B cell (primary cell): ENCODE measurements around the gene MYCBP. TPM values are rescaled to one million over a fixed set of nuclear protein-coding genes. Genes with fewer than 3 reads are reported as not detected.

Experiments used
- ATAC-seq: fragments of 200-7000 bp; cut with Tn5 transposase; one replicate; pipeline ENCODE4 v1.10.0; 2021; ENCODE audit warnings: low read depth, mild to moderate bottlenecking, moderate number of reproducible peaks, moderate library complexity
- CTCF ChIA-PET: fragments of 350-600 bp; sonication (Branson Sonifier 250); formaldehyde crosslinking; loops from one replicate; lab custom pipeline; 2021; ENCODE audit warnings: antibody characterized with exemption, inconsistent platforms; lab: Charles Lee
- POLR2A ChIA-PET: fragments of 350-600 bp; sonication (Branson Sonifier 250); formaldehyde crosslinking; loops from one replicate; lab custom pipeline; 2021; ENCODE audit warnings: antibody characterized with exemption; lab: Charles Lee
- DNase-seq: peaks from one replicate; pipeline ENCODE4 v3.0.0; 2013
- H2AFZ ChIP-seq: 2 replicates; pipeline ENCODE4 v1.6.1; 2012; ENCODE audit warnings: mild to moderate bottlenecking, low read depth, low read length; ENCODE audit not compliant: insufficient read depth, poor library complexity, severe bottlenecking
- H3K27ac ChIP-seq, 2 donors: 1 replicate in 1 of 2; 2 replicates in 1 of 2; pipeline ENCODE4 v1.5.1; 2012 to 2013; ENCODE audit warnings: low read length in 2 of 2, mild to moderate bottlenecking in 2 of 2, moderate library complexity in 1 of 2
- H3K27me3 ChIP-seq, 4 experiments: fragments of 200-600 bp in 1 of 4; sonication (generic) in 1 of 4; replicated peaks in 1 of 4; 1 replicate in 2 of 4; 2 replicates in 2 of 4; pipeline versions ENCODE4 v1.6.1 to v1.7.0; 2013 to 2016; ENCODE audit warnings: low read length in 3 of 4, mild to moderate bottlenecking in 2 of 4, mixed read lengths in 1 of 4, moderate library complexity in 1 of 4; ENCODE audit not compliant: insufficient read depth in 4 of 4, control insufficient read depth in 3 of 4; ENCODE audit errors: control extremely low read depth in 1 of 4
- H3K36me3 ChIP-seq, 2 experiments: replicated peaks in 1 of 2; 1 replicate in 1 of 2; 2 replicates in 1 of 2; pipeline versions ENCODE4 v1.6.1 to v1.7.1; 2013; ENCODE audit warnings: low read length in 1 of 2; ENCODE audit not compliant: insufficient read depth in 2 of 2, control insufficient read depth in 1 of 2; ENCODE audit errors: control extremely low read depth in 1 of 2, extremely low read depth in 1 of 2
- H3K4me1 ChIP-seq, 2 donors: fragments of 200-600 bp in 1 of 2; sonication (generic) in 1 of 2; 1 replicate in 1 of 2; 2 replicates in 1 of 2; pipeline versions ENCODE4 v1.5.1 to v1.6.1; 2013 to 2017; ENCODE audit warnings: low read length in 2 of 2; ENCODE audit not compliant: control insufficient read depth in 2 of 2, insufficient read depth in 2 of 2
- H3K4me2 ChIP-seq: replicated peaks from 2 replicates; pipeline ENCODE3; 2012; ENCODE audit warnings: mild to moderate bottlenecking, low read depth, low read length; ENCODE audit not compliant: poor library complexity, severe bottlenecking
- H3K4me3 ChIP-seq, 5 experiments: fragments of 200-600 bp in 1 of 5; sonication (generic) in 1 of 5; 1 replicate in 3 of 5; 2 replicates in 2 of 5; pipeline versions ENCODE4 v1.5.1 to v1.7.0; 2011 to 2016; ENCODE audit warnings: low read length in 4 of 5, mild to moderate bottlenecking in 4 of 5, low read depth in 2 of 5, control low read depth in 1 of 5, moderate library complexity in 1 of 5; ENCODE audit not compliant: insufficient read depth in 1 of 5; ENCODE audit errors: control extremely low read depth in 1 of 5, extremely low read depth in 1 of 5
- H3K79me2 ChIP-seq: fragments of 200-600 bp; sonication (generic); one replicate; pipeline ENCODE4 v1.6.0; 2016; ENCODE audit warnings: low read length; ENCODE audit not compliant: control insufficient read depth, insufficient read depth
- H3K9ac ChIP-seq: fragments of 200-600 bp; sonication (generic); 2 replicates; pipeline ENCODE4 v1.6.1; 2017; ENCODE audit warnings: mild to moderate bottlenecking, low read length, moderate library complexity
- H3K9me3 ChIP-seq, 3 donors: one replicate each; pipeline versions ENCODE4 v1.6.1 to v1.7.1; 2013; ENCODE audit warnings: low read length in 2 of 3; ENCODE audit not compliant: control insufficient read depth in 2 of 3, insufficient read depth in 1 of 3; ENCODE audit errors: control extremely low read depth in 1 of 3
- H4K20me1 ChIP-seq: 2 replicates; pipeline ENCODE4 v1.6.0; 2012; ENCODE audit warnings: mild to moderate bottlenecking, low read length; ENCODE audit not compliant: insufficient read depth, control insufficient read depth, poor library complexity, severe bottlenecking
- H3K27ac Mint-ChIP-seq: one replicate; pipeline ENCODE4 v1.8.0; 2021; ENCODE audit warnings: mixed read lengths
- H3K27me3 Mint-ChIP-seq: one replicate; pipeline ENCODE4 v1.8.0; 2021; ENCODE audit warnings: mixed read lengths
- H3K4me1 Mint-ChIP-seq: one replicate; pipeline ENCODE4 v1.8.0; 2021; ENCODE audit warnings: mixed read lengths
- H3K4me3 Mint-ChIP-seq: one replicate; pipeline ENCODE4 v1.8.0; 2021; ENCODE audit warnings: mixed read lengths
- H3K9me3 Mint-ChIP-seq: one replicate; pipeline ENCODE4 v1.8.0; 2022; ENCODE audit warnings: mixed read lengths; ENCODE audit not compliant: insufficient read depth
- EZH2 ChIP-seq: IDR thresholded peaks from 2 replicates; pipeline ENCODE4 v1.6.1; 2012; ENCODE audit warnings: borderline replicate concordance, low read depth, mild to moderate bottlenecking, moderate library complexity, low read length; ENCODE audit not compliant: insufficient read depth, poor library complexity, severe bottlenecking
- WGBS: methylation state at CpG from one replicate; pipeline ENCODE4 v1.1.5; 2013; ENCODE audit warnings: missing lambda C conversion rate; ENCODE audit not compliant: insufficient coverage; 5-methylcytosine and 5-hydroxymethylcytosine counted together
- intact Hi-C: fragments of 100-400 bp; cut with micrococcal nuclease; formaldehyde crosslinking; loops from one replicate; pipeline ENCODE4 v1.10.0; 2022
- polyA plus RNA-seq: library from polyadenylated mRNA; depleted of rRNA; stranded (reverse); fragments of >200 nt; gene quantifications from 2 replicates; pipeline ENCODE4 v1.2.3, GENCODE V29; 2012
- total RNA-seq, 2 donors: library from RNA; stranded (reverse); fragments of 120-200 nt in 1 of 2; gene quantifications; 1 replicate in 1 of 2; 2 replicates in 1 of 2; pipeline versions ENCODE4 v1.2.3 to v1.2.4, GENCODE V29; 2013 to 2022
- TF ChIP-seq, protein P1 (sequence below): fragments of 200-600 bp; IDR thresholded peaks from one replicate; pipeline ENCODE4 v1.8.0; 2022; ENCODE audit warnings: antibody characterized with exemption, mild to moderate bottlenecking

MYCBP gene
- total and polyA plus RNA-seq, 2 donors (not counting 1 experiment from before 2014, with no cell fraction given), result 3.1 to 7.8 TPM

DNA sequence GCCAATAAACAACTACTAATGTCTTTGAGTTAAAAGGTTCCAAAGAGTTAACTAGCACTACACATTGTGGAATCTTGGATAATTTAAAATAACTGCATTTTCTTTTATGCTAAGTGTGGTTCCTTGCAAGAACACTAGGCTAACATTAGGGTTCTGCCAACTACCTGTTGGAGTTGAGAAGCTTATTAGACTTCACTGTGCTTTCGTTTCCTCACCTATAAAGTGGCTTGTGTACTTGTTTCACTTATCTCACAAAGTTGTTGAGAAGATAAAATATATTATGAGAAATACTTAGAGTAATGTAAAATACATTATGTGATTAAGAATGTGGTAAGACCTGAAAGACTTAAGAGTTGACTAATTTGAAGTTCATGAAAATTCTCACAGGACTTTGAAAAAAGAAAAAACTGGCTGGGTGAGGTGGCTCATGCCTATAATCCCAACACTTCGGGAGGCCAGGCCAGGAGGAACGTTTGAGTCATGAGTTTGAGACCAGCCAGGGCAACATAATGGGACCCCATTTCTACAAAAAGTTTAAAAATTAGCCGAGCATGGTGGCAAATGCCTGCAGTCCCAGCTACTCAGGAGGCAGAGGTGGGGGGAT is 7.9 kb downstream of the MYCBP start:
- Histone ChIP-seq H3K79me2 (peaks cover 55% of the 10 kb centered on the region), H3K27ac (no peak overlapping the region), H2AFZ (no peak overlapping the region), H3K9me3 (no peaks in the 10 kb centered on the region), H3K36me3 (peaks cover 3 to 12% of the 10 kb centered on the region in 2 experiments), H3K4me2 (no peak overlapping the region), H3K4me1 (peaks cover 12 to 14% of the 10 kb centered on the region in 2 donors), H3K27me3 (no peaks in the 10 kb centered on the region), H4K20me1 (peaks cover 9% of the 10 kb centered on the region), H3K9ac (no peak overlapping the region), H3K4me3 (no peak overlapping the region)
- CTCF ChIA-PET, result no interaction called here
- ATAC-seq (no peak), DNase-seq (no peak)
- Mint-ChIP-seq H3K9me3 (no peaks in the 10 kb centered on the region), H3K4me3 (no peak overlapping the region), H3K27ac (no peak overlapping the region), H3K27me3 (no peaks in the 10 kb centered on the region), H3K4me1 (peaks cover 32% of the 10 kb centered on the region)
- WGBS, result 93% methylated on average over 3 of the region's 4 CpGs
- POLR2A ChIA-PET, result no interaction called here
- intact Hi-C loops, result no loop called here
- TF ChIP-seq, protein P1, sequence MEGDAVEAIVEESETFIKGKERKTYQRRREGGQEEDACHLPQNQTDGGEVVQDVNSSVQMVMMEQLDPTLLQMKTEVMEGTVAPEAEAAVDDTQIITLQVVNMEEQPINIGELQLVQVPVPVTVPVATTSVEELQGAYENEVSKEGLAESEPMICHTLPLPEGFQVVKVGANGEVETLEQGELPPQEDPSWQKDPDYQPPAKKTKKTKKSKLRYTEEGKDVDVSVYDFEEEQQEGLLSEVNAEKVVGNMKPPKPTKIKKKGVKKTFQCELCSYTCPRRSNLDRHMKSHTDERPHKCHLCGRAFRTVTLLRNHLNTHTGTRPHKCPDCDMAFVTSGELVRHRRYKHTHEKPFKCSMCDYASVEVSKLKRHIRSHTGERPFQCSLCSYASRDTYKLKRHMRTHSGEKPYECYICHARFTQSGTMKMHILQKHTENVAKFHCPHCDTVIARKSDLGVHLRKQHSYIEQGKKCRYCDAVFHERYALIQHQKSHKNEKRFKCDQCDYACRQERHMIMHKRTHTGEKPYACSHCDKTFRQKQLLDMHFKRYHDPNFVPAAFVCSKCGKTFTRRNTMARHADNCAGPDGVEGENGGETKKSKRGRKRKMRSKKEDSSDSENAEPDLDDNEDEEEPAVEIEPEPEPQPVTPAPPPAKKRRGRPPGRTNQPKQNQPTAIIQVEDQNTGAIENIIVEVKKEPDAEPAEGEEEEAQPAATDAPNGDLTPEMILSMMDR, result no peak
- no peak for TF ChIP-seq EZH2

- peaks cover 56% of the 10 kb centered on the region for H3K79me2 ChIP-seq
- 3% methylated on average over 4 of the region's 6 CpGs for whole genome bisulfite sequencing
- no peak for DNase-seq
- Mint-ChIP-seq H3K27ac (peak overlapping the region; percentile 96), H3K9me3 (no peaks in the 10 kb centered on the region), H3K4me3 (peak overlapping the region; percentile 93), H3K27me3 (no peaks in the 10 kb centered on the region), H3K4me1 (peaks cover 50% of the 10 kb centered on the region)
- intact Hi-C loops, result no loop called here
- H4K20me1 ChIP-seq, result peaks cover 24% of the 10 kb centered on the region
- H2AFZ ChIP-seq, result peak overlapping the region; percentile 77
- no peaks in the 10 kb centered on the region for H3K9me3 ChIP-seq
- ChIA-PET POLR2A (interaction anchor here (3.1 kb wide), 1 partner anchor 13 kb away, joined by 16 read pairs; the partner anchor contains the start of gene MYCBP), CTCF (interaction anchor here (0.6 kb wide), 1 partner anchor 876 kb away, joined by 3 read pairs; no protein-coding TSS in a partner anchor)
- peak overlapping the region; percentile 68 to 92 (median 83) for H3K4me3 ChIP-seq
- H3K4me2 ChIP-seq, result peak overlapping the region; percentile 73
- no peak for ATAC-seq
- H3K27ac ChIP-seq, result peak overlapping the region; percentile 70 to 82
- TF ChIP-seq, protein P1, result no peak
- TF ChIP-seq EZH2, result no peak
- H3K27me3 ChIP-seq, result no peaks in the 10 kb centered on the region
- peak overlapping the region; percentile 74 for H3K9ac ChIP-seq
- H3K36me3 ChIP-seq, result peaks cover 0 to 24% of the 10 kb centered on the region in 2 experiments
- peaks cover 22 to 31% of the 10 kb centered on the region in 2 donors for H3K4me1 ChIP-seq
Measured at GRCh38 chr1:38860454-38860795, 12.7 kb downstream of the MYCBP start.
